HEK293 (cell line): ENCODE measurements around the gene MDFI.

Experiments used
- CTCF ChIP-seq: fragments of 450-650 bp; formaldehyde crosslinking; IDR thresholded peaks from 2 replicates; pipeline ENCODE4 v1.5.1; 2016; ENCODE audit warnings: missing biosample characterization, missing genetic modification characterization
- PBX3 ChIP-seq: sonication (generic); formaldehyde crosslinking; IDR thresholded peaks from 2 replicates; pipeline ENCODE4 v1.8.1; 2022; ENCODE audit warnings: mild to moderate bottlenecking, moderate library complexity, missing genetic modification reagents
- SCRT1 ChIP-seq: fragments of 450-650 bp; formaldehyde crosslinking; IDR thresholded peaks from 2 replicates; pipeline ENCODE4 v1.5.1; 2016; ENCODE audit warnings: missing biosample characterization, missing genetic modification characterization, borderline replicate concordance
- ZNF398 ChIP-seq: fragments of 450-650 bp; formaldehyde crosslinking; IDR thresholded peaks from 2 replicates; pipeline ENCODE4 v1.5.1; 2017; ENCODE audit warnings: missing biosample characterization, missing genetic modification characterization

GRCh38 chr6:41596807-41597206 is 41.5 kb upstream of the MDFI start:
- TF ChIP-seq PBX3 = no peak
- TF ChIP-seq SCRT1 (tag by site-specific recombination) = no peak
- TF ChIP-seq CTCF = no peak
- TF ChIP-seq ZNF398 = no peak
